ENCODE data around the gene SNHG17. TPM values are rescaled to one million over a fixed set of nuclear protein-coding genes. Genes with fewer than 3 reads are reported as not detected.
A peak's percentile ranks its signal among the peaks of the same experiment; 100 is the strongest.
"Not testable (repeated sequence)": the region's sequence is repeated elsewhere in the genome, so short reads cannot be mapped to it uniquely, and the experiment has no call there.

SNHG17 gene
- 10 to 100 TPM; 29.6 to 66.2 (median 31.8) TPM for polyA plus RNA-seq (ENCODE audit: insufficient read length in 4 of 4)

GRCh38 chr20:38434770-38435554, at the start of gene SNHG17:
Gene SNHG17 (minus strand): TSS chr20:38435328.
- peak; percentile 84 to 89 (median 88) for DNase-seq (ENCODE audit: low read depth in 4 of 4, low spot score in 3 of 4)

DNA sequence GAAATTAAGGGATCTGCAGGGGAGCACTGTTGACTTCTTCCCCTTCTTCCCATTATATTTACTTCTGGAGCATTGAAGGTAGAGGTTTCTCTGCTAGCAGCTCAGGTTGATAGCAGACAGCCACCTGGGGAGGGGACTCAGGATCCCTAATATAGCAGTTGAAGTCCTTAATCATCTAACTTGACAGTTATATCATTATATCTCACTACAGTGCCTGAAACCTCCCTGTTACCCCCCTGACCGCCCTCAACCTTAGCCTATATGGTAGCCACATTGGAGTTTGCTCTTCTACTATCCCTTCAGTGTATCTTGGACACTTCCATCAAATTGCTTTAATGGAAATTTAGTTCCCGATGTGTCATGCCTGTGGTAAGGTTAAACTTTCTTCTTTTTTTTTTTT, 44.5 kb upstream of the SNHG17 start:
- no peak for DNase-seq (ENCODE audit: low read depth in 4 of 4, low spot score in 3 of 4)

GRCh38 chr20:38477747-38478146, 42.6 kb upstream of the SNHG17 start:
- no peak for DNase-seq (ENCODE audit: low read depth in 4 of 4, low spot score in 3 of 4)

DNA sequence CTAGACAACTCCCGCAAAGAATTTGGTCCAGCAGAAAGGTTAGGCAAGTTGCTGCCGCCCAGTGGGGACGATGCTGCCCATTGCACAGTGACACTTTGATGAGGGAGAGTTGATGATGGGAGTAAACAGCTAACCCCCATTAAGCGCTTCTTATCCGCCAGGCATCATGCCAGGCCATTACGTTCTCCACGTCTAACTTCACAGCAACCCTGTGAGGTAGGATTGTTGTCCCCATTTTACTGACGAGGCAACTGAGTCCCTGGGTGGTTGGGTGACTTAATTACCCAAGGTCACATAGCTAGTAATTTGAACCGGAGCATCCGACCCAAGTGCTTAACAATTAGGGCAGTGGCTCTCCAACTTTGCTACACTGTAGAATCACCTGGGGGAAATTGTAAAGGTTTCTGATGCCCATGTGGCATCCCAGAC, 38.3 kb upstream of the SNHG17 start:
- no peak for DNase-seq (ENCODE audit: low read depth in 4 of 4, low spot score in 3 of 4)

DNA sequence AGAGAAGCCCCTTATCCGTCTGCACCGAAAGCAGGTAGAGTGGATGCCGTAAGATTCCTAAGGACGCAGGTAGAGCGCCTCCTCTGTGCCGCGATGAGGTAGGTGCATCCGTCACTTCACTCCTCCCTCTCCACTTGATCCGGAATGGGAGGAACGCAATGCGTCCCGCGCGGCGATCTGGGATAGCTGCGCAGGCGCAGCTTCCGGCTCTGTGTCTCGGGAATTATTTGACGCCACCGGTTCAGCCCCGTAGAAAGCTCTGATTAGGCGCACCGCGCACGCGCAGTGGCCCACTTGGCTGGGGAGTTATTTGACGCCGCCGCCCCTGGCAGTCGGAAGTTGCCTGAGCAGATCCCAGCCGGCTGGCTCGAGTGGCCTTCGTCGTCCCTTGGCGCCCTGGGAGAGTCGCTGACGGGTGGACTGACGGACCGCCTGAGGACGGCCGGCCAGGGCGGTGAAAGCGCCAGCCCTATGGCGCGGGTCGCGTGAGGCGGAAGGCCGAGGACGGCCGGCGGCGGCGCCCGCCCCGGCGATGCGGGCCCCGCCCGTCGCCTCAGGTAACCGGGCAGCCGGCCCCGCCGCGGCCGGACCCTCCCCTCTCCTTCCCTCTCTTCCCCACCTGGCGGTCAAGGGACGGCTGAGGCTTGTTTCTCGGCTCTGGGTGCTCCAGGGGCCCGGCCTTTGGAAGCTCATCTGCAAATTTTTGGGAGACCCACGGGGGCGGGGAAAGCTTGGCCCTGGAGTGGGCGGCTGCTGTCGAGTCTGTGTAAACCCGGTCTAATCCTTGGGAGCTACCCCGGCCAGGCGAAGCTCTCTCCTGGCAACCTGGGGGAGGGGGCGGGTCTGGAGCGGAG, 37.6 kb upstream of the SNHG17 start, which contains the start of gene RALGAPB:
RALGAPB (plus strand) TSS at position 331 of the 854 bp plus-strand sequence. CDS start 15,590 bp downstream, outside the sequence.
- peak; percentile 99 to 100 (median 99) for DNase-seq (ENCODE audit: low read depth in 4 of 4, low spot score in 3 of 4)

GRCh38 chr20:38471987-38472512, 36.9 kb upstream of the SNHG17 start:
- no peak for DNase-seq (ENCODE audit: low read depth in 4 of 4, low spot score in 3 of 4)

- DNase-seq (ENCODE audit: low read depth in 4 of 4, low spot score in 3 of 4) = no peak
These were observed 36.1 kb upstream of the SNHG17 start for GRCh38 chr20:38471245-38471644.

DNA sequence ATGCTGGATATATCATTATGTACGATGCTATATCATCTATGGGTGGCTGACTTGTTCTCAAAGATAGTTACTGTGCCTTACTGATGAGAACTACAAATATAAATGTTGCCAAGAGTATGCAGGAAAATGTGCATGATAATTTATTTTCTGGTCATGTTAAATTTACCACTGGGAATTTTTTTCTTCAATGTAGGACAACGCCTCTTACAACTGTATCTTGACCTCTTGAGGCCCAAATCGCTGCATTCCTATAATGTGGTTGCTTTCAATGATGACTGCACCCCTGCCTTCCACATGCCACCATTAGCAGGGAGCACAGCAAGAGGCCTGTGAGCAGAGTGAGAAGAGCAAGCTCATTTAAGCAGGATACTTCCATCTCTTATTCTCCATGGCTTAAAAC, 31.9 kb upstream of the SNHG17 start:
- DNase-seq (ENCODE audit: low read depth in 4 of 4, low spot score in 3 of 4) = no peak

DNA sequence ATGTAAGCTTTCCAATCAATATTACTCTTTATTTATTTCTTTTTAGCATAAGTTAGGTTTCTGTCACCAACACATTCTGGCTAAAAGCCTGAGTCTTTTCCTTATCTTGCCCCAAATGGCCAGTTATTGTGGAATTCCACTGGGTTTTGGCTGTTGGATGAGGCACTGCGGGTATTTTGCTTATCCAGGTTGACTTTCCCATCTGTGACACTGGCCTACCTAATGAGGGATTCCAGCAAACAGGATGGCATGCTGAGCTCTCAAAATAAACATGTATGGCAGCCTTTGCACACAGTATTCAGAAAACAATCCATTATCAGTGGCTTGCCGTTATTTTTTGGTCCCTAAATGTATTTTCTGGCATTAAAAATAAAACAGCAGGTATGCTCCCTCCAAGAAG, 31.0 kb upstream of the SNHG17 start:
- no peak for DNase-seq (ENCODE audit: low read depth in 4 of 4, low spot score in 3 of 4)

DNA sequence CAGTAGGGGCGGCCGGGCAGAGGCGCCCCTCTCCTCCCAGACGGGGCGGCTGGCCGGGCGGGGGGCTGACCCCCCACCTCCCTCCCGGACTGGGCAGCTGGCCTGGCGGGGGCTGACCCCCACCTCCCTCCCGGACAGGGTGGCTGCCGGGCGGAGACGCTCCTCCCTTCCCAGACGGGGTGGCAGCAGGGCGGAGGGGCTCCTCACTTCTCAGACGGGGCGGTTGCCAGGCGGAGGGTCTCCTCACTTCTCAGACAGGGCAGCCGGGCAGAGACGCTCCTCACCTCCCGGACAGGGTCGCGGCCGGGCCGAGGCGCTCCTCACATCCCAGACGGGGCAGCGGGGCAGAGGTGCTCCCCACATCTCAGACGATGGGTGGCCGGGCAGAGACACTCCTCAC, 26.4 kb upstream of the SNHG17 start:
- DNase-seq (ENCODE audit: low read depth in 4 of 4, low spot score in 3 of 4) = not testable (repeated sequence)

GRCh38 chr20:38461167-38461566, 26.0 kb upstream of the SNHG17 start:
- not testable (repeated sequence) for DNase-seq (ENCODE audit: low read depth in 4 of 4, low spot score in 3 of 4)

DNA sequence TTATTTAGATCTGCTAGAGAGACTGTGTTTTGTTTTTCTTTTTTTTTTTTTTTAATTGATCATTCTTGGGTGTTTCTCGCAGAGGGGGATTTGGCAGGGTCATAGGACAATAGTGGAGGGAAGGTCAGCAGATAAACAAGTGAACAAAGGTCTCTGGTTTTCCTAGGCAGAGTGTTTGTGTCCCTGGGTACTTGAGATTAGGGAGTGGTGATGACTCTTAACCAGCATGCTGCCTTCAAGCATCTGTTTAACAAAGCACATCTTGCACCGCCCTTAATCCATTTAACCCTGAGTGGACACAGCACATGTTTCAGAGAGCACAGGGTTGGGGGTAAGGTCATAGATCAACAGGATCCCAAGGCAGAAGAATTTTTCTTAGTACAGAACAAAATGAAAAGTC, 25.5 kb upstream of the SNHG17 start:
- not testable (repeated sequence) for DNase-seq (ENCODE audit: low read depth in 4 of 4, low spot score in 3 of 4)

GRCh38 chr20:38460040-38460623, 25.0 kb upstream of the SNHG17 start:
- peak in 3 of 4 donors; percentile 45 to 66 (median 60) for DNase-seq (ENCODE audit: low read depth in 4 of 4, low spot score in 3 of 4)

- no peak for DNase-seq (ENCODE audit: low read depth in 4 of 4, low spot score in 3 of 4)
These were observed 23.2 kb upstream of the SNHG17 start for GRCh38 chr20:38458314-38458713.

GRCh38 chr20:38454556-38455473, 19.7 kb upstream of the SNHG17 start:
- no peak for DNase-seq (ENCODE audit: low read depth in 4 of 4, low spot score in 3 of 4)

DNA sequence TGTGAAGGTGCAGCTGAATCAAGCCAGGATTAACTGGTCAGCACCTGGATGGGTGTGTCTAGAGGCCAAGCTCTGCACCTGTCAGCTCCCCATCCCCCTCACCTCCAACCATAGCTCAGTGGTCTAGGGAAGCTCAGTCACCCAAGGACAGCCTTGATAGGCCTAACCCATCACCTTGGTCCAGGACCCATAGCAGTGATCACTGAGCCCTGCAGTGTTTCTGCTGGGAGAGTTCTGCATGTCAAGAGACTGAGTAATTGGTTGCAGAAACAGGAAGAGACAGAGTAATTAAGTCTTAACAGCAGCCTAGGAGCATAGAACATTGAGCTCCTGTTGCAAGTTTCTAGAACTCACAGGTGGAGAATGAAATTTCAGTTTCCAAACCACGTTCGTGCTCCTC, 18.8 kb upstream of the SNHG17 start:
- no peak for DNase-seq (ENCODE audit: low read depth in 4 of 4, low spot score in 3 of 4)

GRCh38 chr20:38452880-38453624, 17.9 kb upstream of the SNHG17 start:
- DNase-seq (ENCODE audit: low read depth in 4 of 4, low spot score in 3 of 4) = no peak

- DNase-seq (ENCODE audit: low read depth in 4 of 4, low spot score in 3 of 4) = no peak
These were observed 15.4 kb upstream of the SNHG17 start for GRCh38 chr20:38450412-38450975.

DNA sequence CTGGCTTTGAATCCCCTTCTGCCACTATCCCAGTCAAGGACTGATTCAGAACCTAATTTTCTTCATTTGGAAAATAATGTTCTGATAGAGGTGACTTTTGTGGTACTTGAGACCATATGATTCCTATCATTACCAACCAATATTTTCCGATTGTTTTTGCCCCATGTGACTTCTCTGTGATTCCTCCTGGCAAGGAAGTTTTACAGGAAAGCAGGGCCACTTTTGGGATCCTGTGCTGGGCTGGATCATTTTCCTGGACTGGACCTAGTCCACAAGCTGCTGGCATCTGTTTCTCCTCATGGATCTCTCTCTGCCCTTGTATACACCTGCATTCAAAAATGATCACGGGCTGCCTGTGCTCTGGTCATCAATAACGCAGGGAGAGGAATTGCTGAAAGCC, 13.9 kb upstream of the SNHG17 start:
- no peak for DNase-seq (ENCODE audit: low read depth in 4 of 4, low spot score in 3 of 4)
